DND-41 (cell line): ENCODE data around the gene DAAM2.

ENCODE experiments used
- ATAC-seq: fragments of 200-7000 bp; cut with Tn5 transposase; 3 replicates; pipeline ENCODE4 v1.9.1; 2021; ENCODE audit warnings: low read depth; ENCODE audit not compliant: insufficient read depth
- DNase-seq: peaks from one replicate; pipeline ENCODE4 v3.0.0-alpha.2; 2020
- H2AFZ ChIP-seq: 2 replicates; pipeline ENCODE4 v1.6.0; 2012; ENCODE audit warnings: low read depth, low read length
- H3K27ac ChIP-seq: 2 replicates; pipeline ENCODE4 v1.5.1; 2012; ENCODE audit warnings: low read length, inconsistent platforms
- H3K27me3 ChIP-seq: fragments of 200-600 bp; sonication (generic); 2 replicates; pipeline ENCODE4 v1.6.0; 2012; ENCODE audit warnings: low read length, mild to moderate bottlenecking, inconsistent platforms; ENCODE audit not compliant: insufficient read depth, poor library complexity
- H3K36me3 ChIP-seq: 2 replicates; pipeline ENCODE4 v1.5.1; 2012; ENCODE audit warnings: low read length, inconsistent platforms; ENCODE audit not compliant: insufficient read depth
- H3K4me1 ChIP-seq: 2 replicates; pipeline ENCODE4 v1.5.1; 2012; ENCODE audit warnings: mild to moderate bottlenecking, low read length; ENCODE audit not compliant: insufficient read depth
- H3K4me2 ChIP-seq: 2 replicates; pipeline ENCODE4 v1.6.0; 2012; ENCODE audit warnings: mild to moderate bottlenecking, moderate library complexity, low read length, inconsistent platforms; ENCODE audit not compliant: insufficient read depth
- H3K4me3 ChIP-seq, 2 experiments: fragments of 200-600 bp in 1 of 2; shearing (Covaris generic) in 1 of 2; 2 replicates each; pipeline ENCODE4 v1.5.1; 2012 to 2016; ENCODE audit warnings: inconsistent platforms in 2 of 2, low read length in 2 of 2, mild to moderate bottlenecking in 2 of 2, low read depth in 1 of 2, moderate library complexity in 1 of 2
- H3K79me2 ChIP-seq: 2 replicates; pipeline ENCODE4 v1.6.0; 2012; ENCODE audit warnings: low read length, inconsistent platforms; ENCODE audit not compliant: insufficient read depth
- H3K9ac ChIP-seq: 2 replicates; pipeline ENCODE4 v1.6.0; 2012; ENCODE audit warnings: low read depth, mild to moderate bottlenecking, inconsistent platforms, low read length, moderate library complexity
- H3K9me3 ChIP-seq: 2 replicates; pipeline ENCODE4 v1.5.1; 2012; ENCODE audit warnings: low read length, moderate library complexity, mild to moderate bottlenecking, inconsistent platforms; ENCODE audit not compliant: insufficient read depth, severe bottlenecking
- H4K20me1 ChIP-seq: 2 replicates; pipeline ENCODE4 v1.6.0; 2012; ENCODE audit warnings: low read length; ENCODE audit not compliant: insufficient read depth
- CTCF ChIP-seq: IDR thresholded peaks from 2 replicates; pipeline ENCODE4 v1.5.1; 2012; ENCODE audit warnings: borderline replicate concordance, low read length, moderate library complexity, mild to moderate bottlenecking; ENCODE audit not compliant: poor library complexity, severe bottlenecking; ENCODE audit errors: extremely low read depth
- EZH2 ChIP-seq: IDR thresholded peaks from 3 replicates; pipeline ENCODE4 v1.6.1; 2012; ENCODE audit warnings: borderline replicate concordance, low read depth, mild to moderate bottlenecking, moderate library complexity, low read length, inconsistent platforms; ENCODE audit not compliant: severe bottlenecking

The DAAM2 gene

DNA sequence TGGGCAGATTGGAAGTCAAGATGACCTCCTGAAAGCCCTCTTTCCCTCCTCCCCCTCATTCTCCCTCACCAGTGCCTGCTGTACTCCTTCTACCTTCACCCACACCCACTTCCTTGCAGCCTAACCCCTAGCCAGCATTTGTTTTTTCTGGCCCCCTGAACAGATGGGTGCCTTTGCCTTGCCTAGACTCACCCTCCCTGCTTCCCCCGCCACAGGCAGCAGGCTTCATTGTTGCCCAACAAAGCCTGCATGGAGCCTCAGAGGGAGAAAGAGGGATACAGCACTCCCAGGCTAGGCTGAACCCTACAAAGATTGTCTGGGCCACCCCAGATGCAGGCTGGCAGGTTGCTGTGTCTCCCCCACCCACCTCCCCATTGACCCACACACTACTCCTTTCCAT lies 139.4 kb downstream of the DAAM2 start:
- Histone ChIP-seq H3K27ac (no peak overlapping the region), H3K4me1 (peaks cover 12% of the 10 kb centered on the region), H3K9me3 (no peaks in the 10 kb centered on the region), H3K27me3 (peaks cover 5% of the 10 kb centered on the region), H2AFZ (no peak overlapping the region), H3K79me2 (no peaks in the 10 kb centered on the region), H3K4me2 (no peak overlapping the region), H3K36me3 (no peaks in the 10 kb centered on the region), H3K9ac (no peak overlapping the region), H4K20me1 (no peaks in the 10 kb centered on the region), H3K4me3 (no peak overlapping the region)
- TF ChIP-seq CTCF (no peak), EZH2 (no peak)
- DNase-seq (no peak), ATAC-seq (no peak)

DNA sequence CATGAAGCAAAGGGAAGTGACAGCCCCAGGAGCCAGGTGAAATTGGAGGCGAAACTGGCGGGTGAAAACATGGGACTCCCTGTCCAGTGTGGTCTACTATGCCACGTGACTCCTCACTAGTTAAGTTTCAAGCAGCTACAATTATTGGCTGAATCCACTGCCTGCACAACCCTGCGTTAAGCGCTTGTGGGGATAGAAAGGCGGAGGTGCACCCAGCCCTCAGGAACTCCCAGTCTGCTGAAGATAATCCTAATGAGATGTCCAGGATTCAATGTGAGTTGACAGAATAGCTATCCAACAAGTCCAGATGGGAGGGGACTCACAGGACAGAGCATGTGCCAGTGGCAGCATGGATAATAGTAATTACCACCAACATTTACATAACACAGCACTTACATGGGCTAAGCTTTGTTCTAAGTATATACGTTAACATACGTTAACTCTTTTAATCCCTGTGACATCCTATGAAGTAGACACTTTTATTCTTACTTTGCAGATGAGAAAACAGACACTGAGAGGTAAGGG lies 140.3 kb downstream of the DAAM2 start:
- Histone ChIP-seq H3K4me2 (no peak overlapping the region), H3K9me3 (no peaks in the 10 kb centered on the region), H3K4me3 (no peak overlapping the region), H3K4me1 (peaks cover 12% of the 10 kb centered on the region), H3K36me3 (no peaks in the 10 kb centered on the region), H3K79me2 (no peaks in the 10 kb centered on the region), H3K9ac (no peak overlapping the region), H3K27ac (no peak overlapping the region), H2AFZ (no peak overlapping the region), H4K20me1 (no peaks in the 10 kb centered on the region), H3K27me3 (peaks cover 5% of the 10 kb centered on the region)
- DNase-seq (no peak), ATAC-seq (no peak)
- TF ChIP-seq CTCF (no peak), EZH2 (no peak)

GRCh38 chr6:39933669-39934130 lies 141.5 kb downstream of the DAAM2 start:
- Histone ChIP-seq H3K79me2 (no peaks in the 10 kb centered on the region), H3K4me3 (no peak overlapping the region), H3K9ac (no peak overlapping the region), H3K27ac (no peak overlapping the region), H3K4me2 (no peak overlapping the region), H3K27me3 (peaks cover 5% of the 10 kb centered on the region), H3K9me3 (no peaks in the 10 kb centered on the region), H3K36me3 (no peaks in the 10 kb centered on the region), H2AFZ (no peak overlapping the region), H4K20me1 (no peaks in the 10 kb centered on the region), H3K4me1 (peaks cover 9% of the 10 kb centered on the region)
- no peak for ATAC-seq
- DNase-seq, result no peak
- no peak for TF ChIP-seq EZH2
- TF ChIP-seq CTCF, result no peak
